ENCODE results near the gene GATA6.

The GATA6 gene

GRCh38 chr18:22165049-22165602, 4.3 kb upstream of the GATA6 start:
- in situ Hi-C loops (cut with HindIII; ENCODE audit: low pct_ligation_motif_present, low pct_unique_long_range_greater_than_20kb, low sequenced_read_pairs), result no loop called here
- DNase-seq, result no peak

- in situ Hi-C loops (cut with HindIII; ENCODE audit: low pct_ligation_motif_present, low pct_unique_long_range_greater_than_20kb, low sequenced_read_pairs), result no loop called here
- DNase-seq, result no peak
Observed at GRCh38 chr18:22165603-22166068, 3.8 kb upstream of the GATA6 start.

GRCh38 chr18:22166069-22166950, 3.1 kb upstream of the GATA6 start:
- no peak for DNase-seq
- in situ Hi-C loops (cut with HindIII; ENCODE audit: low pct_ligation_motif_present, low pct_unique_long_range_greater_than_20kb, low sequenced_read_pairs), result no loop called here

GRCh38 chr18:22167091-22167470, 2.3 kb upstream of the GATA6 start:
- in situ Hi-C loops (cut with HindIII; ENCODE audit: low pct_ligation_motif_present, low pct_unique_long_range_greater_than_20kb, low sequenced_read_pairs), result no loop called here
- no peak for DNase-seq

GRCh38 chr18:22167471-22168241, 1.7 kb upstream of the GATA6 start:
- no peak for DNase-seq
- in situ Hi-C loops (cut with HindIII; ENCODE audit: low pct_ligation_motif_present, low pct_unique_long_range_greater_than_20kb, low sequenced_read_pairs), result no loop called here

- in situ Hi-C loops (cut with HindIII; ENCODE audit: low pct_ligation_motif_present, low pct_unique_long_range_greater_than_20kb, low sequenced_read_pairs), result no loop called here
- peak; percentile 26 for DNase-seq
Observed at GRCh38 chr18:22168360-22168921, 948 bp upstream of the GATA6 start.

- in situ Hi-C loops (cut with HindIII; ENCODE audit: low pct_ligation_motif_present, low pct_unique_long_range_greater_than_20kb, low sequenced_read_pairs), result no loop called here
- no peak for DNase-seq
Observed at GRCh38 chr18:22169889-22170420, 566 bp downstream of the GATA6 start.

- DNase-seq, result peak; percentile 51
Observed at GRCh38 chr18:22170421-22171257, 1.2 kb downstream of the GATA6 start.

GRCh38 chr18:22171258-22172119, 2.1 kb downstream of the GATA6 start:
- in situ Hi-C loops (cut with HindIII; ENCODE audit: low pct_ligation_motif_present, low pct_unique_long_range_greater_than_20kb, low sequenced_read_pairs), result no loop called here
- DNase-seq, result no peak

More at GRCh38 chr18:22170421-22171257, 1.2 kb downstream of the GATA6 start:
- in situ Hi-C loops (cut with HindIII; ENCODE audit: low pct_ligation_motif_present, low pct_unique_long_range_greater_than_20kb, low sequenced_read_pairs), result no loop called here

GRCh38 chr18:22172120-22172582, 2.8 kb downstream of the GATA6 start:
- DNase-seq, result no peak
- in situ Hi-C loops (cut with HindIII; ENCODE audit: low pct_ligation_motif_present, low pct_unique_long_range_greater_than_20kb, low sequenced_read_pairs), result no loop called here

- DNase-seq, result no peak
- in situ Hi-C loops (cut with HindIII; ENCODE audit: low pct_ligation_motif_present, low pct_unique_long_range_greater_than_20kb, low sequenced_read_pairs), result no loop called here
Observed at GRCh38 chr18:22172594-22173049, 3.2 kb downstream of the GATA6 start.

- in situ Hi-C loops (cut with HindIII; ENCODE audit: low pct_ligation_motif_present, low pct_unique_long_range_greater_than_20kb, low sequenced_read_pairs), result no loop called here
- no peak for DNase-seq
Observed at GRCh38 chr18:22173221-22173927, 4.0 kb downstream of the GATA6 start.

- DNase-seq, result no peak
- in situ Hi-C loops (cut with HindIII; ENCODE audit: low pct_ligation_motif_present, low pct_unique_long_range_greater_than_20kb, low sequenced_read_pairs), result no loop called here
Observed at GRCh38 chr18:22173928-22174301, 4.5 kb downstream of the GATA6 start.

- in situ Hi-C loops (cut with HindIII; ENCODE audit: low pct_ligation_motif_present, low pct_unique_long_range_greater_than_20kb, low sequenced_read_pairs), result no loop called here
- DNase-seq, result no peak
Observed at GRCh38 chr18:22174341-22175145, 5.2 kb downstream of the GATA6 start.

- in situ Hi-C loops (cut with HindIII; ENCODE audit: low pct_ligation_motif_present, low pct_unique_long_range_greater_than_20kb, low sequenced_read_pairs), result no loop called here
- no peak for DNase-seq
Observed at GRCh38 chr18:22175346-22175745, 6.0 kb downstream of the GATA6 start.
